ENCODE data around the gene KCNQ1. TPM values are rescaled to one million over a fixed set of nuclear protein-coding genes. Genes with fewer than 3 reads are reported as not detected.

Gene KCNQ1
- total and polyA plus RNA-seq, 2 donors, result 6.3 to 9.1 TPM

DNA sequence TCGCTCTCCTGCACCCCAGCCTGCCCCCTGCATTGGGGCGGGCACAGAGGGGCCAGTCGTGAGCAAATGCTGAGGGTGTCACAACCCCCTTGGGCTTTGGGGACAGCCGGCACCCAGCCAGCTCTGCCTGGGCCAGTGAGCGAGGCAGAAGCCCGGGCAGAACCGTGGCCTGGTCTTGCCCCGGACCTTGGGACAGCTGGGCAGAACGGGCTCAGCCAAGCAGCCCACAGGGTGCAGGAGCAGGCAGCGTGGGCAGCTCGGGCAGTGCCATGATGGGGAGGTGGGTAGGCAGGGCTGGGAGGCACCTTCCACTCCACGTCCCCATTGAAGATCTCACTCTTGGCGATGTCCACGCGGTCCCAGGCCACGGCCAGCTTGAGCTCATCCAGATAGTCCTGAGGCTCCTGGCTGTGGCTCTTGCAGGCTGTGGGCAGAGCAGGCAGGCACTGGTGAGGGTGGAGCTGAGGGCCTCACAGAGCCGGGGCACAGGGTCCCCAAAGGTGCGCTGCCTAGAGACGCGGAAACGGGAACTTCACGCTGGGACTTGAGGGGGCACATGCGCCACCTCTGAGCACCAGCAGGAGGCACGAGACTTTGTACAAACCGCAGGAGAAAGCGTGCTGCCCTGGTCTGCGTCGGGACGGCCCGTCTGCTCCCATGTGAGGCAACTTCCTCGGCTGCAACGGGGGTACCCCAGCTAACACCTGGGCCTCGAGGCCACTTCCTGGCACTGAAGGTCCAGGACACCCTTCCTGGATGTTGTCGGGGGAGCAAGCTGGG, 29.0 kb upstream of the KCNQ1 start:
- H3K27ac ChIP-seq (ENCODE audit: low read depth), result no peak overlapping the region
- H3K4me1 ChIP-seq (ENCODE audit: insufficient read depth), result no peaks in the 10 kb centered on the region
- no peak for DNase-seq (ENCODE audit: extremely low spot score)
- H3K4me3 ChIP-seq (ENCODE audit: low read depth, low read length), result no peak overlapping the region
- 84% methylated on average over 34 of the region's 34 CpGs for WGBS
- no peaks in the 10 kb centered on the region for H3K36me3 ChIP-seq (ENCODE audit: insufficient read depth)

- WGBS, result 85% methylated on average over 18 of the region's 18 CpGs
- no peak overlapping the region for H3K4me3 ChIP-seq (ENCODE audit: low read depth, low read length)
- no peak overlapping the region for H3K27ac ChIP-seq (ENCODE audit: low read depth)
- no peaks in the 10 kb centered on the region for H3K36me3 ChIP-seq (ENCODE audit: insufficient read depth)
- DNase-seq (ENCODE audit: extremely low spot score), result no peak
- no peaks in the 10 kb centered on the region for H3K4me1 ChIP-seq (ENCODE audit: insufficient read depth)
Measured at GRCh38 chr11:2416765-2417164, 28.0 kb upstream of the KCNQ1 start.

GRCh38 chr11:2417856-2418692, 26.7 kb upstream of the KCNQ1 start:
- no peak overlapping the region for H3K27ac ChIP-seq (ENCODE audit: low read depth)
- 74% methylated on average over 30 of the region's 30 CpGs for WGBS
- no peak overlapping the region for H3K4me3 ChIP-seq (ENCODE audit: low read depth, low read length)
- H3K4me1 ChIP-seq (ENCODE audit: insufficient read depth), result no peaks in the 10 kb centered on the region
- no peak for DNase-seq (ENCODE audit: extremely low spot score)
- no peaks in the 10 kb centered on the region for H3K36me3 ChIP-seq (ENCODE audit: insufficient read depth)

GRCh38 chr11:2418693-2419360, 26.0 kb upstream of the KCNQ1 start:
- WGBS, result 81% methylated on average over 21 of the region's 21 CpGs
- Histone ChIP-seq H3K27ac (ENCODE audit: low read depth) (no peak overlapping the region), H3K4me3 (ENCODE audit: low read depth, low read length) (no peak overlapping the region), H3K4me1 (ENCODE audit: insufficient read depth) (no peaks in the 10 kb centered on the region), H3K36me3 (ENCODE audit: insufficient read depth) (no peaks in the 10 kb centered on the region)
- no peak for DNase-seq (ENCODE audit: extremely low spot score)

GRCh38 chr11:2419638-2420501, 24.9 kb upstream of the KCNQ1 start:
- H3K36me3 ChIP-seq (ENCODE audit: insufficient read depth), result no peaks in the 10 kb centered on the region
- DNase-seq (ENCODE audit: extremely low spot score), result peak; percentile 63
- no peaks in the 10 kb centered on the region for H3K4me1 ChIP-seq (ENCODE audit: insufficient read depth)
- H3K4me3 ChIP-seq (ENCODE audit: low read depth, low read length), result no peak overlapping the region
- no peak overlapping the region for H3K27ac ChIP-seq (ENCODE audit: low read depth)
- 60% methylated on average over 36 of the region's 36 CpGs for WGBS

DNA sequence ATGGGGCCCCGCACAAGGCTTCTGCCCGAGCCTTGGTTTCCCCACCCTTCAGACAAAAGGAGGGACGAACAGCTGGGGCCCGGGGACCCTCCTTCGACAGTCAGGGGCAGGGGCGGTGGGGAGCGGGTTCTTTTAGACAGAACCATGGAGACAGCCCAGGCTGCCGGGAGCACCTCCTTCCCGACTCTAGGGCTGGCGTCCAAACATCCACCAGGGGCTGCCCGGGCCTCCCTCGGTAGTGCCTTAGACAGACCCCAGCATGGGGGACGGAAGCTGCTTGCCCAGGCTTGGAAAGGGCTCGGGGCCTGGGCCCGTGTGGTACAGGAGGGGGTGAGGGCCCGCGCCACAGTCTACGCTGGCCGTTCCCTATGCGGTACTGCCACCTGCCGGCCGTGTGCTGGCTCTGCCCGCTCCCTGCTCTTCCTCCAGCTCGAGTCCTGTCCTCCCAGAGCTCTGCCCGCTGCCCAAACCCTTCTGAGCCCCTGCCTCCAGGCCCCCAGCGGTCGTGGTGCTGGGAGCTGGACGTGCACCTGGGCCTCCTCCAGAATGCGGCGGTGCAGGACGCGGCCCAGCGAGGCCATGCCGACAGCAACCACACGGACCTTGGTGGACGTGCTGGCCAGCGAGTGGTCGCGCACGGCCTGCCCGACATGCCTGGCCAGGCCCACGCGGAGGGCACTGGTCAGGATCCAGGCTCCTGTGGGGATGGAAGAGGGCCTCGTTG, 24.1 kb upstream of the KCNQ1 start:
- Histone ChIP-seq H3K4me3 (ENCODE audit: low read depth, low read length) (no peak overlapping the region), H3K27ac (ENCODE audit: low read depth) (no peak overlapping the region), H3K4me1 (ENCODE audit: insufficient read depth) (no peaks in the 10 kb centered on the region), H3K36me3 (ENCODE audit: insufficient read depth) (no peaks in the 10 kb centered on the region)
- WGBS, result 25% methylated on average over 44 of the region's 44 CpGs
- no peak for DNase-seq (ENCODE audit: extremely low spot score)

DNA sequence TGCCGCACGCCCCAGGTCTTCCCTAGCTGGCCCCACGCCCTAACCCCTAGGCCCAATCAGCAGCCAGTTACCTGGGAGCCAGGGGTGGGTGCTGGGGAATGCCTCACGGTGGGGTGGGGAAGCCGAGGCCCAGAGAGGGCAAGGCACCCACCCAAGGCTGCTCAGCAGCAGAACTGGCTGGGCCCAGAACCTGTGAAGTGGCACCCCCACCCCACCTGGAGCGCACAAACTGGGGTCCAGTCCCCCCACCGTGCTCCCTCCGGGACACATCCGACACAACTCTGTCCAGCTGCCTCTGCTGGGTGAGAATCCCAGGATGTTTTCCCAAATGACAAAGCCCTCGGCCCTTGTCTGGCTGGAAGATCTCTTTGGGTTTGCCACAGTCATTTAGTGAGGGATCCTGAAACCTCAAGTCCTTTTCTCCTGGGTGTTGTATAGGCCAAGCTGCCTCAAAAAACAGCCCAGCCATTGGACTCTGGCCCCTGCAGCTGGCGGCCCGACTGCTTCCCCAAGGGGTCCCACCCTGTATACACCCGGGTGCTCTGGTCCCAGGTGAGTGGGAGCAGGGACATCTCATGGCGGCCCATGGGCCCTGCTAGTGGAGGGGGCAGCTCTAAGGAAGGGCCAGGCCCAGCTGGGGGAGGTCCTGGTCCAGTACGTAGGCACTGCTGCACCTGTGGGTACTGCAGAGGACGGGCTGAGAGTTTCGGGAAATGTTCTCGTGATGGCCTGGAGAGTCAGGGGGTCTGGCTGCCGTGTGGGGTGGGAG, 23.4 kb upstream of the KCNQ1 start:
- no peak overlapping the region for H3K4me3 ChIP-seq (ENCODE audit: low read depth, low read length)
- H3K4me1 ChIP-seq (ENCODE audit: insufficient read depth), result no peaks in the 10 kb centered on the region
- no peaks in the 10 kb centered on the region for H3K36me3 ChIP-seq (ENCODE audit: insufficient read depth)
- WGBS, result 79% methylated on average over 19 of the region's 19 CpGs
- DNase-seq (ENCODE audit: extremely low spot score), result no peak
- no peak overlapping the region for H3K27ac ChIP-seq (ENCODE audit: low read depth)

GRCh38 chr11:2421996-2422395, 22.8 kb upstream of the KCNQ1 start:
- H3K4me1 ChIP-seq (ENCODE audit: insufficient read depth), result no peaks in the 10 kb centered on the region
- no peak for DNase-seq (ENCODE audit: extremely low spot score)
- WGBS, result 88% methylated on average over 17 of the region's 17 CpGs

DNA sequence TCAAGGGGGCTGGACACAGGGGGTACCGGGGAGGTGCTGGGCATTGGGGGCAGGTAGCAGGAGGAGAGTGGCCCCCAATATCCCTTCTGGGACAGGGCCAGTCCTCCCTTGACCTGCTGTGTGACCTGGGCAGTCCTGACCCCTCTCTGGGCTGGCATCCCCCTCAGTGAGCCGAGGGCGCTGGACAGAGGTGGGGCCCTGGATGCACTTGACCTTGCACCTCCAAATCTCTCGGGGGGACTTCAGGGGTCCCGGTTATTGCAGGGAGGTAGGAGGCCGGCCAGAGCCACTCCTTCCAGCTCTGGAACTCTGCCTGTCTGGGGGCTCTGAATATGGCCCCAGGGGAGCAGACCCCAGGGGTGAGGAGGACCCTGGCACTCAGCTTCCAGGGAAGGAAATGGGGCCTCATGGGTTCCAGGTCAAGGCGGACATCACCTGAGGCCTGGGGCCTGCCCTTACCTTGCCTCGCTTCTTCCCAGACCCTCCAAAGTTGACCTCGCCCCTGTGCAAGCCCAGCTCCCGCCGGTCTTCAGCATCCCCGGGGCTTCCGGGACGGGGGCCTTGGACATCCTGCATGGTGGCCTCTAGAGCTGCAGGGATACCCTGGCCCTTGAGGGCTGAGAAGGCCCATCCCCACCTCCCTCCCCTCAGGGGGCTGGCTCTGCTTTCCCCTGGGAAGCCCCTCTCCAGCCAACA, 22.2 kb upstream of the KCNQ1 start:
- Histone ChIP-seq H3K4me1 (ENCODE audit: insufficient read depth) (no peaks in the 10 kb centered on the region), H3K36me3 (ENCODE audit: insufficient read depth) (no peaks in the 10 kb centered on the region), H3K27ac (ENCODE audit: low read depth) (no peak overlapping the region), H3K4me3 (ENCODE audit: low read depth, low read length) (no peak overlapping the region)
- DNase-seq (ENCODE audit: extremely low spot score), result no peak
- WGBS, result 88% methylated on average over 14 of the region's 14 CpGs

More at GRCh38 chr11:2421996-2422395, 22.8 kb upstream of the KCNQ1 start:
- H3K4me3 ChIP-seq (ENCODE audit: low read depth, low read length), result no peak overlapping the region
- no peak overlapping the region for H3K27ac ChIP-seq (ENCODE audit: low read depth)
- no peaks in the 10 kb centered on the region for H3K36me3 ChIP-seq (ENCODE audit: insufficient read depth)

DNA sequence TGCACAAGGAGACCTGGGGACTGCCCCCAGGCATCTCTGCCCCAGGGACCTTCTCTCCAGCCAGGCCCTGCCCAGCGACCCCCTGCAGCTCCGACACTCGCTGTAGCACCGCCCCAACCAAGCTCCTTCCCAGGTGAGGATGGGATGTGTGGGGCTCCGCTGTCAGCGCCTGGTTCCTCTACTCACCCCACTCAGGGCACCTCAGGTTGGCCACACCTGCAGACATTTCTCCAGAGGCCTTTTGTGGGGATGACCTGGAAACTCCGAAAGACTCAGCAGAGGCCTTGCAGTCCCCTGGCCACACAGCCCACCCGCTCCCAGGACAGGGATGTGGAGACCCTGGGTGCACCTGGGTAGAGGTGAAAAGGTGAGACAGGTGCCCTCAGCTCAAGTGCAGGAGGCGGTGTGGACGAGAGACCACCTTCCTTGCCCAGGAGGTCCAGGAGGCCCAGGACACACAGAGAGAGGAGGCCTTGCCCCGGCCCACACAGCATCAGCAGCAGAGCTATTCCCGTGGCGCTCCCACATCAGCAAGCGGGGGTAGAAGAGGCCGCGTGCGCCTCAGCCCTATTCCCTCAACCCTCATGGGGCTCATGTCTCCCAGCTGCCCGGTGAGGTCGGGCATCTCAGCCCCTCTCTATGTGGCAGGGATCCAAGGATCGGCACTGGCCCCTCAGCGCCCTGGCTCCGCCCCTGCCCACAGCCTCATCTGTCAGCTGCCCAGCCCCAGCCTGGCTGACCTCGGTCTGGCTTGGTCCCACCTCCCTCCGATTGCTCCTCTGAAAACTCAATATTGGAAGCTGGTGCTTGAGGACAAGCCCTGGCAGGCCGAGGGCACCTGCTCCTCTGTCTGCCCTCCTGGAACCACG, 21.4 kb upstream of the KCNQ1 start:
- WGBS, result 81% methylated on average over 26 of the region's 26 CpGs
- Histone ChIP-seq H3K27ac (ENCODE audit: low read depth) (no peak overlapping the region), H3K36me3 (ENCODE audit: insufficient read depth) (no peaks in the 10 kb centered on the region), H3K4me3 (ENCODE audit: low read depth, low read length) (no peak overlapping the region), H3K4me1 (ENCODE audit: insufficient read depth) (no peaks in the 10 kb centered on the region)
- no peak for DNase-seq (ENCODE audit: extremely low spot score)

Data from urinary bladder (tissue), 4 donors.